Activated CD8-positive, alpha-beta memory T cell treated with anti-CD3 and anti-CD28 coated beads, Interleukin-2, amount 50 U/mL, for 24 hours (primary cell): ENCODE measurements around the gene GOLIM4.
"Not testable (repeated sequence)": the region's sequence is repeated elsewhere in the genome, so short reads cannot be mapped to it uniquely, and the experiment has no call there.

Experiments used
- DNase-seq: peaks from one replicate; pipeline ENCODE4 v3.0.0-alpha.2; 2020; ENCODE audit errors: extremely low read depth

Gene GOLIM4

GRCh38 chr3:168095611-168096209 is at the start of gene GOLIM4:
TSS of gene GOLIM4 (minus strand) at chr3:168095924. CDS start at chr3:168095285, 639 bp downstream.
- DNase-seq, result peak; percentile 23

- no peak for DNase-seq
These were observed 45.8 kb upstream of the GOLIM4 start for GRCh38 chr3:168141405-168141998.

- no peak for DNase-seq
These were observed 44.2 kb upstream of the GOLIM4 start for GRCh38 chr3:168139947-168140346.

GRCh38 chr3:168138421-168138820 is 42.7 kb upstream of the GOLIM4 start:
- no peak for DNase-seq

GRCh38 chr3:168134931-168135330 is 39.2 kb upstream of the GOLIM4 start:
- DNase-seq, result no peak

- not testable (repeated sequence) for DNase-seq
These were observed 34.5 kb upstream of the GOLIM4 start for GRCh38 chr3:168130250-168130649.

GRCh38 chr3:168128463-168128862 is 32.7 kb upstream of the GOLIM4 start:
- DNase-seq, result not testable (repeated sequence)

GRCh38 chr3:168127466-168127865 is 31.7 kb upstream of the GOLIM4 start:
- no peak for DNase-seq

- DNase-seq, result no peak
These were observed 29.1 kb upstream of the GOLIM4 start for GRCh38 chr3:168124791-168125190.

GRCh38 chr3:168124291-168124690 is 28.6 kb upstream of the GOLIM4 start:
- no peak for DNase-seq

GRCh38 chr3:168123201-168124176 is 27.8 kb upstream of the GOLIM4 start:
- DNase-seq, result no peak

GRCh38 chr3:168121184-168122017 is 25.7 kb upstream of the GOLIM4 start:
- DNase-seq, result no peak

GRCh38 chr3:168117853-168118313 is 22.2 kb upstream of the GOLIM4 start:
- no peak for DNase-seq

- DNase-seq, result no peak
These were observed 21.3 kb upstream of the GOLIM4 start for GRCh38 chr3:168117059-168117458.

GRCh38 chr3:168116279-168116678 is 20.6 kb upstream of the GOLIM4 start:
- DNase-seq, result no peak

GRCh38 chr3:168113848-168114247 is 18.1 kb upstream of the GOLIM4 start:
- no peak for DNase-seq

- no peak for DNase-seq
These were observed 17.2 kb upstream of the GOLIM4 start for GRCh38 chr3:168112894-168113293.

- no peak for DNase-seq
These were observed 8.6 kb upstream of the GOLIM4 start for GRCh38 chr3:168104361-168104760.

- no peak for DNase-seq
These were observed 7.1 kb upstream of the GOLIM4 start for GRCh38 chr3:168102735-168103410.

- DNase-seq, result no peak
These were observed 5.2 kb upstream of the GOLIM4 start for GRCh38 chr3:168100777-168101492.
